SK-N-SH (cell line): ENCODE data around the gene PEA15. TPM values are rescaled to one million over a fixed set of nuclear protein-coding genes. Genes with fewer than 3 reads are reported as not detected.

Experiments
- CTCF ChIA-PET: fragments of 300-600, 350-600 bp; formaldehyde crosslinking; extraction: SDS; loops from one replicate; lab custom pipeline; 2021; lab: Yijun Ruan, JAX
- POLR2A ChIA-PET: fragments of 350-600 bp; sonication (Branson Sonifier 250); formaldehyde crosslinking; extraction: SDS; loops from one replicate; lab custom pipeline; 2020; ENCODE audit warnings: antibody characterized with exemption, inconsistent platforms; lab: Yijun Ruan, JAX
- DNase-seq: peaks from one replicate; pipeline ENCODE4 v3.0.0; 2012
- H2AFZ ChIP-seq: fragments of 200-600 bp; sonication (generic); 2 replicates; pipeline ENCODE4 v1.8.1; 2016; ENCODE audit warnings: antibody characterized with exemption, mild to moderate bottlenecking, low read depth
- H3F3A ChIP-seq: fragments of 200-600 bp; sonication (generic); replicated peaks from 2 replicates; pipeline ENCODE3; 2016; ENCODE audit warnings: antibody characterized with exemption, mild to moderate bottlenecking; ENCODE audit not compliant: insufficient read depth
- H3K27ac ChIP-seq, 2 experiments: fragments of 200-500 bp in 1 of 2; fragments of 200-600 bp in 1 of 2; sonication (Bioruptor generic) in 1 of 2; sonication (generic), shearing (Covaris generic) in 1 of 2; 2 replicates each; pipeline versions ENCODE4 v1.5.1 to v1.6.1; 2014 to 2016; ENCODE audit warnings: low read depth in 2 of 2, inconsistent platforms in 1 of 2, low read length in 1 of 2, mild to moderate bottlenecking in 1 of 2, mixed read lengths in 1 of 2
- H3K27me3 ChIP-seq: fragments of 200-600 bp; sonication (generic), shearing (Covaris generic); 2 replicates; pipeline ENCODE4 v1.6.1; 2016; ENCODE audit warnings: mixed run types; ENCODE audit not compliant: insufficient read depth
- H3K36me3 ChIP-seq, 2 experiments: fragments of 200-500 bp in 1 of 2; fragments of 200-600 bp in 1 of 2; sonication (Bioruptor generic) in 1 of 2; sonication (generic) in 1 of 2; replicated peaks in 1 of 2; 2 replicates each; pipeline versions ENCODE3 to v1.5.1; 2014 to 2016; ENCODE audit warnings: low read length in 1 of 2, mild to moderate bottlenecking in 1 of 2; ENCODE audit not compliant: insufficient read depth in 2 of 2, control insufficient read depth in 1 of 2
- H3K4me1 ChIP-seq, 2 experiments: fragments of 200-500 bp in 1 of 2; fragments of 200-600 bp in 1 of 2; sonication (Bioruptor generic) in 1 of 2; sonication (generic), shearing (Covaris generic) in 1 of 2; 2 replicates each; pipeline versions ENCODE4 v1.5.1 to v1.6.1; 2014 to 2016; ENCODE audit warnings: low read depth in 1 of 2, low read length in 1 of 2, mixed run types in 1 of 2; ENCODE audit not compliant: insufficient read depth in 2 of 2, control insufficient read depth in 1 of 2
- H3K4me2 ChIP-seq: fragments of 200-600 bp; sonication (generic), shearing (Covaris generic); 2 replicates; pipeline ENCODE4 v1.6.1; 2017; ENCODE audit warnings: mixed run types
- H3K4me3 ChIP-seq, 2 experiments: fragments of 200-500 bp in 1 of 2; fragments of 200-600 bp in 1 of 2; sonication (Bioruptor generic) in 1 of 2; sonication (generic), shearing (Covaris generic) in 1 of 2; 2 replicates each; pipeline versions ENCODE4 v1.5.1 to v1.8.1; 2014 to 2016; ENCODE audit warnings: low read depth in 2 of 2, inconsistent platforms in 1 of 2, low read length in 1 of 2, mild to moderate bottlenecking in 1 of 2, mixed read lengths in 1 of 2, moderate library complexity in 1 of 2
- H3K79me2 ChIP-seq: fragments of 200-600 bp; sonication (generic); 2 replicates; pipeline ENCODE4 v1.8.1; 2017; ENCODE audit warnings: mild to moderate bottlenecking; ENCODE audit not compliant: insufficient read depth
- H3K9ac ChIP-seq: fragments of 200-600 bp; sonication (generic); 2 replicates; pipeline ENCODE4 v1.6.1; 2017; ENCODE audit warnings: mixed run types
- H3K9me2 ChIP-seq: fragments of 200-600 bp; sonication (generic); 2 replicates; pipeline ENCODE4 v1.6.1; 2017; ENCODE audit warnings: mixed run types
- H3K9me3 ChIP-seq: fragments of 200-600 bp; sonication (generic); 2 replicates; pipeline ENCODE4 v1.6.1; 2017; ENCODE audit warnings: mixed run types, mild to moderate bottlenecking, moderate library complexity
- H4K20me1 ChIP-seq: fragments of 200-600 bp; sonication (generic); 2 replicates; pipeline ENCODE4 v1.6.1; 2017; ENCODE audit warnings: mild to moderate bottlenecking, mixed run types; ENCODE audit not compliant: insufficient read depth
- FOXJ3 ChIP-seq: sonication (generic); formaldehyde crosslinking; IDR thresholded peaks from 2 replicates; pipeline ENCODE4 v1.5.1; 2020; ENCODE audit warnings: mild to moderate bottlenecking, missing genetic modification reagents
- FOXM1 ChIP-seq: IDR thresholded peaks from 2 replicates; pipeline ENCODE4 v1.4.0; 2012; ENCODE audit warnings: low read depth, mild to moderate bottlenecking
- GATA2 ChIP-seq: sonication (generic); formaldehyde crosslinking; IDR thresholded peaks from 2 replicates; pipeline ENCODE4 v1.5.0; 2020; ENCODE audit warnings: mild to moderate bottlenecking, missing genetic modification reagents
- MEF2A ChIP-seq: IDR thresholded peaks from 2 replicates; pipeline ENCODE4 v1.4.0; 2012; ENCODE audit warnings: low read depth, borderline replicate concordance
- MXI1 ChIP-seq: IDR thresholded peaks from 2 replicates; pipeline ENCODE4 v1.6.1; 2012; ENCODE audit warnings: mild to moderate bottlenecking, low read depth, low read length, improper control_type of control experiment
- NFIC ChIP-seq: IDR thresholded peaks from 2 replicates; pipeline ENCODE4 v1.4.0; 2012; ENCODE audit warnings: borderline replicate concordance
- PBX3 ChIP-seq: IDR thresholded peaks from 2 replicates; pipeline ENCODE4; 2012
- RAD21 ChIP-seq: IDR thresholded peaks from 2 replicates; pipeline ENCODE4 v1.6.1; 2012; ENCODE audit warnings: mild to moderate bottlenecking, low read length
- RCOR1 ChIP-seq: fragments of 150-350 bp; IDR thresholded peaks from 2 replicates; pipeline ENCODE4 v1.6.1; 2017; ENCODE audit warnings: antibody characterized with exemption, low read length
- SMC3 ChIP-seq: IDR thresholded peaks from 2 replicates; pipeline ENCODE4 v1.6.1; 2012; ENCODE audit warnings: low read depth, low read length, improper control_type of control experiment
- TAF1 ChIP-seq: IDR thresholded peaks from 2 replicates; pipeline ENCODE4 v1.6.1; 2012; ENCODE audit warnings: low read depth, mild to moderate bottlenecking, low read length, moderate library complexity, borderline replicate concordance
- TEAD4 ChIP-seq: IDR thresholded peaks from 2 replicates; pipeline ENCODE4 v1.4.0; 2012; ENCODE audit warnings: mild to moderate bottlenecking, borderline replicate concordance; ENCODE audit not compliant: insufficient read depth
- YY1 ChIP-seq: IDR thresholded peaks from 2 replicates; pipeline ENCODE4 v1.4.0; 2012; ENCODE audit warnings: low read depth, mild to moderate bottlenecking
- polyA plus RNA-seq, 3 experiments: library from polyadenylated mRNA; depleted of rRNA; stranded (reverse); fragments of >200 nt; gene quantifications; 2 replicates each; pipeline ENCODE4 v1.2.3, GENCODE V29; 2012
- TF ChIP-seq, protein P1 (sequence below): IDR thresholded peaks from 2 replicates; pipeline ENCODE4 v1.4.0; 2012; ENCODE audit warnings: low read depth, borderline replicate concordance
- TF ChIP-seq, protein P2 (sequence below): IDR thresholded peaks from 2 replicates; pipeline ENCODE4 v1.6.1; 2012; ENCODE audit warnings: mild to moderate bottlenecking, low read depth, low read length, moderate library complexity

The PEA15 gene
- polyA plus RNA-seq, 1 of the 3 experiments (the other 2 are of a cell fraction) = 322 TPM

- Histone ChIP-seq H3K79me2 (no peaks in the 10 kb centered on the region), H3F3A (peaks cover 42% of the 10 kb centered on the region), H3K36me3 (peaks cover 62 to 94% of the 10 kb centered on the region in 2 experiments), H3K9ac (no peak overlapping the region), H3K27ac (no peak overlapping the region), H3K9me2 (no peaks in the 10 kb centered on the region), H3K27me3 (no peaks in the 10 kb centered on the region), H3K9me3 (no peaks in the 10 kb centered on the region)
- POLR2A ChIA-PET = no interaction called here
- no peak for DNase-seq
- TF ChIP-seq YY1 (no peak), FOXJ3 (CRISPR knock-in tag) (no peak), FOXM1 (no peak), TAF1 (no peak), SMC3 (no peak), TEAD4 (no peak), NFIC (no peak), GATA2 (CRISPR knock-in tag) (no peak), RAD21 (no peak), RCOR1 (no peak), PBX3 (no peak), MEF2A (no peak), MXI1 (no peak)
- TF ChIP-seq, protein P1, sequence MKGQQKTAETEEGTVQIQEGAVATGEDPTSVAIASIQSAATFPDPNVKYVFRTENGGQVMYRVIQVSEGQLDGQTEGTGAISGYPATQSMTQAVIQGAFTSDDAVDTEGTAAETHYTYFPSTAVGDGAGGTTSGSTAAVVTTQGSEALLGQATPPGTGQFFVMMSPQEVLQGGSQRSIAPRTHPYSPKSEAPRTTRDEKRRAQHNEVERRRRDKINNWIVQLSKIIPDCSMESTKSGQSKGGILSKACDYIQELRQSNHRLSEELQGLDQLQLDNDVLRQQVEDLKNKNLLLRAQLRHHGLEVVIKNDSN = no peak
- TF ChIP-seq, protein P2, sequence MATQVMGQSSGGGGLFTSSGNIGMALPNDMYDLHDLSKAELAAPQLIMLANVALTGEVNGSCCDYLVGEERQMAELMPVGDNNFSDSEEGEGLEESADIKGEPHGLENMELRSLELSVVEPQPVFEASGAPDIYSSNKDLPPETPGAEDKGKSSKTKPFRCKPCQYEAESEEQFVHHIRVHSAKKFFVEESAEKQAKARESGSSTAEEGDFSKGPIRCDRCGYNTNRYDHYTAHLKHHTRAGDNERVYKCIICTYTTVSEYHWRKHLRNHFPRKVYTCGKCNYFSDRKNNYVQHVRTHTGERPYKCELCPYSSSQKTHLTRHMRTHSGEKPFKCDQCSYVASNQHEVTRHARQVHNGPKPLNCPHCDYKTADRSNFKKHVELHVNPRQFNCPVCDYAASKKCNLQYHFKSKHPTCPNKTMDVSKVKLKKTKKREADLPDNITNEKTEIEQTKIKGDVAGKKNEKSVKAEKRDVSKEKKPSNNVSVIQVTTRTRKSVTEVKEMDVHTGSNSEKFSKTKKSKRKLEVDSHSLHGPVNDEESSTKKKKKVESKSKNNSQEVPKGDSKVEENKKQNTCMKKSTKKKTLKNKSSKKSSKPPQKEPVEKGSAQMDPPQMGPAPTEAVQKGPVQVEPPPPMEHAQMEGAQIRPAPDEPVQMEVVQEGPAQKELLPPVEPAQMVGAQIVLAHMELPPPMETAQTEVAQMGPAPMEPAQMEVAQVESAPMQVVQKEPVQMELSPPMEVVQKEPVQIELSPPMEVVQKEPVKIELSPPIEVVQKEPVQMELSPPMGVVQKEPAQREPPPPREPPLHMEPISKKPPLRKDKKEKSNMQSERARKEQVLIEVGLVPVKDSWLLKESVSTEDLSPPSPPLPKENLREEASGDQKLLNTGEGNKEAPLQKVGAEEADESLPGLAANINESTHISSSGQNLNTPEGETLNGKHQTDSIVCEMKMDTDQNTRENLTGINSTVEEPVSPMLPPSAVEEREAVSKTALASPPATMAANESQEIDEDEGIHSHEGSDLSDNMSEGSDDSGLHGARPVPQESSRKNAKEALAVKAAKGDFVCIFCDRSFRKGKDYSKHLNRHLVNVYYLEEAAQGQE = no peak
- TF ChIP-seq, all 33 proteins: peak for 0
- no peaks in the 10 kb centered on the region for H4K20me1 ChIP-seq
- H3K4me1 ChIP-seq = peaks cover 11 to 18% of the 10 kb centered on the region in 2 experiments; a peak in 3 of 4 replicates
- CTCF ChIA-PET = interaction anchor here (0.6 to 5.5 kb wide), 11 partner anchors 9 to 142 kb away, joined by 3 to 141 read pairs (median 38); partner anchors contain the start of genes CASQ1 and PEA15
- no peak overlapping the region for H3K4me3 ChIP-seq
- no peak overlapping the region for H2AFZ ChIP-seq
- H3K4me2 ChIP-seq = no peak overlapping the region
Measured at GRCh38 chr1:160221089-160221488, 15.9 kb downstream of the PEA15 start.
